ENCODE data around the gene CFLAR. TPM values are rescaled to one million over a fixed set of nuclear protein-coding genes. Genes with fewer than 3 reads are reported as not detected.
A peak's percentile ranks its signal among the peaks of the same experiment; 100 is the strongest.

CFLAR gene
- total RNA-seq, 1 experiment from 2014 or later = 75.4 TPM

- intact Hi-C loops (cut with micrococcal nuclease; ENCODE audit: unreplicated experiment) = loop anchor here (2.0 to 10.0 kb wide), 2 partner anchors 80 to 186 kb away; partner anchors contain the start of genes HYCC2 and ORC2
- H3K9me2 ChIP-seq (ENCODE audit: insufficient read depth) = no peaks in the 10 kb centered on the region
- DNase-seq = no peak
- H4K20me1 ChIP-seq (ENCODE audit: insufficient read depth) = no peaks in the 10 kb centered on the region
- no peaks in the 10 kb centered on the region for H3K27me3 ChIP-seq (ENCODE audit: insufficient read depth, low read depth)
- peak overlapping the region; percentile 12; the same call in 1 of the 2 replicates for H3K4me3 ChIP-seq
- peaks cover 46% of the 10 kb centered on the region for H3K4me1 ChIP-seq (replicated peaks; ENCODE audit: insufficient read depth)
- ChIA-PET CTCF (interaction anchor here (0.6 kb wide), 1 partner anchor 254 kb away, joined by 3 read pairs; no protein-coding TSS in a partner anchor), POLR2A (ENCODE audit: unreplicated experiment) (interaction anchor here (0.6 to 1.1 kb wide), 4 partner anchors 32 to 206 kb away, joined by 3 to 6 read pairs (median 5); no protein-coding TSS in a partner anchor)
- peaks cover 12% of the 10 kb centered on the region for H3K79me2 ChIP-seq (ENCODE audit: low read depth)
- peaks cover 44% of the 10 kb centered on the region for H3F3A ChIP-seq (ENCODE audit: insufficient read depth, low read depth)
- H3K27ac ChIP-seq = peak overlapping the region; percentile 97
- TSS peak; percentile 48 for BruUV-seq (replicated peaks)
- H3K36me3 ChIP-seq (ENCODE audit: low read depth) = peaks cover 17% of the 10 kb centered on the region
- TF ChIP-seq CTCF (conservative IDR thresholded peaks at IDR 0.05) = no peak
- no peak for TF ChIP-seq EZH2 (IDR thresholded peaks at IDR 0.05; ENCODE audit: low read depth)
- peak overlapping the region; percentile 69 for H3K4me2 ChIP-seq
- no peak overlapping the region for H2AFZ ChIP-seq
- no peaks in the 10 kb centered on the region for H3K9me3 ChIP-seq (ENCODE audit: insufficient read depth, low read depth)
These were observed 34.6 kb downstream of the CFLAR start for GRCh38 chr2:201150454-201151020.

- peak in 1 of 2 experiments; percentile 87 for DNase-seq
- no peak overlapping the region; the same call in 1 of the 2 replicates for H2AFZ ChIP-seq
- peaks cover 44% of the 10 kb centered on the region for H3F3A ChIP-seq (ENCODE audit: insufficient read depth, low read depth)
- peaks cover 12% of the 10 kb centered on the region for H3K79me2 ChIP-seq (ENCODE audit: low read depth)
- peaks cover 17% of the 10 kb centered on the region for H3K36me3 ChIP-seq (ENCODE audit: low read depth)
- peaks cover 46% of the 10 kb centered on the region for H3K4me1 ChIP-seq (replicated peaks; ENCODE audit: insufficient read depth)
- ChIA-PET CTCF (no interaction called here), POLR2A (ENCODE audit: unreplicated experiment) (interaction anchor here (0.6 to 1.0 kb wide), 3 partner anchors 33 to 207 kb away, joined by 3 to 6 read pairs (median 5); no protein-coding TSS in a partner anchor)
- peak overlapping the region; percentile 69 for H3K4me2 ChIP-seq
- no TSS peak for BruUV-seq (replicated peaks)
- H3K4me3 ChIP-seq = peak overlapping the region; percentile 23; the same call in 1 of the 2 replicates
- no peaks in the 10 kb centered on the region for H4K20me1 ChIP-seq (ENCODE audit: insufficient read depth)
- H3K9me3 ChIP-seq (ENCODE audit: insufficient read depth, low read depth) = no peaks in the 10 kb centered on the region
- no peaks in the 10 kb centered on the region for H3K27me3 ChIP-seq (ENCODE audit: insufficient read depth, low read depth)
- peak overlapping the region; percentile 97 for H3K27ac ChIP-seq
- intact Hi-C loops (cut with micrococcal nuclease; ENCODE audit: unreplicated experiment) = loop anchor here (2.0 to 10.0 kb wide), 2 partner anchors 81 to 187 kb away; partner anchors contain the start of genes HYCC2 and ORC2
- TF ChIP-seq CTCF (conservative IDR thresholded peaks at IDR 0.05) = no peak
- TF ChIP-seq EZH2 (IDR thresholded peaks at IDR 0.05; ENCODE audit: low read depth) = no peak
- no peaks in the 10 kb centered on the region for H3K9me2 ChIP-seq (ENCODE audit: insufficient read depth)
These were observed 35.4 kb downstream of the CFLAR start for GRCh38 chr2:201151127-201151981.

GRCh38 chr2:201152517-201152916 is 36.6 kb downstream of the CFLAR start:
- H3K4me3 ChIP-seq = no peak overlapping the region
- CTCF ChIA-PET = interaction anchor here (0.6 kb wide), 1 partner anchor 42 kb away, joined by 4 read pairs; no protein-coding TSS in a partner anchor
- intact Hi-C loops (cut with micrococcal nuclease; ENCODE audit: unreplicated experiment) = loop anchor here (10.0 kb wide), 1 partner anchor 188 kb away; the partner anchor contains the start of gene ORC2

More at GRCh38 chr2:201152517-201152916, 36.6 kb downstream of the CFLAR start:
- POLR2A ChIA-PET (ENCODE audit: unreplicated experiment) = no interaction called here
- H4K20me1 ChIP-seq (ENCODE audit: insufficient read depth) = no peaks in the 10 kb centered on the region
- peak overlapping the region; percentile 97 for H3K27ac ChIP-seq
- H3K36me3 ChIP-seq (ENCODE audit: low read depth) = peaks cover 17% of the 10 kb centered on the region
- H2AFZ ChIP-seq = no peak overlapping the region
- no peaks in the 10 kb centered on the region for H3K9me3 ChIP-seq (ENCODE audit: insufficient read depth, low read depth)
- no peak for TF ChIP-seq EZH2 (IDR thresholded peaks at IDR 0.05; ENCODE audit: low read depth)
- no peak for DNase-seq
- H3K4me1 ChIP-seq (replicated peaks; ENCODE audit: insufficient read depth) = peaks cover 46% of the 10 kb centered on the region
- H3K9me2 ChIP-seq (ENCODE audit: insufficient read depth) = no peaks in the 10 kb centered on the region
- H3K79me2 ChIP-seq (ENCODE audit: low read depth) = peaks cover 12% of the 10 kb centered on the region
- no peak overlapping the region for H3K4me2 ChIP-seq
- BruUV-seq (replicated peaks) = no TSS peak
- peaks cover 44% of the 10 kb centered on the region for H3F3A ChIP-seq (ENCODE audit: insufficient read depth, low read depth)
- no peaks in the 10 kb centered on the region for H3K27me3 ChIP-seq (ENCODE audit: insufficient read depth, low read depth)

Data from PC-9 (cell line).